H7 (cell line): ENCODE data around the gene AMBRA1. TPM values are rescaled to one million over a fixed set of nuclear protein-coding genes. Genes with fewer than 3 reads are reported as not detected.

Source experiments
- DNase-seq: peaks from one replicate; pipeline ENCODE4 v3.0.0; 2012
- H3K27me3 ChIP-seq: 2 replicates; pipeline ENCODE4 v1.6.0; 2011; ENCODE audit warnings: mild to moderate bottlenecking, low read length; ENCODE audit not compliant: control insufficient read depth, insufficient read depth
- H3K36me3 ChIP-seq: replicated peaks from 2 replicates; pipeline ENCODE4 v1.5.1; 2011; ENCODE audit warnings: low read length; ENCODE audit not compliant: control insufficient read depth, insufficient read depth
- H3K4me3 ChIP-seq: 2 replicates; pipeline ENCODE4 v1.5.1; 2011; ENCODE audit warnings: low read depth, mild to moderate bottlenecking, control low read depth, low read length, moderate library complexity; ENCODE audit not compliant: insufficient read depth
- total RNA-seq: library from RNA; depleted of rRNA; stranded (reverse); fragments of >200 nt; shearing (Covaris generic); gene quantifications from 2 replicates; pipeline ENCODE4 v1.2.3, GENCODE V29; 2014

Gene AMBRA1
- total RNA-seq, 1 experiment from 2014 or later: 42.5 TPM

DNA sequence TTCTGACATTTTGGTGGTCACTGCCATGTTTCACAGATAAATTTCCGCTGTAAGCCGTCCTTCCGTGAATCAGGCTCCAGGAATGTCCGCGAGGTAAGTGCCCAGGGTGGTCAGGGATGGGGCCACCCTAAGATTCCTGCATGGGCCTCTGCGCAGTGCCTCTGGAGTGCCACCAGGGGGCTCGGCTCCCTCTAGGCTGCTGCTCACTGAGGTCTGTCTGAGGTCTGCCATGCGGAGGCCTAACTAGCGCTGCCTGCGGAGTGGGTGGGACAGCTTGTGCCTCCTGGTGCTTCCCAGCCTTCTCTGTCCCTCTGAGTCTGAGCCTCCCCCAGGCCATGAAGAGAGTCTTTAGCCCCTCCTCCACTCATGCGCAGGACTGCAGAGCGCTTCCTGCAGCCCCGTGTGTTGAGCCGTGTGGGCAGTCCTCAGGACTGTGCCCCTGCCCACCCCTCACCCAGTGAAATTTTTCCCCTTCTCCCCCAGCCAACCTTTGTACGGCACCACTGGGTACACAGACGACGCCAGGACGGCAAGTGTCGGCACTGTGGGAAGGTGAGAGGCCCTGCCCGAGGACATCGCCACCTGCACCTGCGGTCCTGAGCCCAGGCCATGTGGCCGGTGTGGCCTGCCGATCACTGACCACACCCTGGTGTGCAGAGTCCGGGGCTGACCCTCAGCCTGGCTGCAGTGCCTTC, 224.2 kb downstream of the AMBRA1 start:
- no peak overlapping the region for H3K4me3 ChIP-seq
- peaks cover 22% of the 10 kb centered on the region for H3K36me3 ChIP-seq
- no peaks in the 10 kb centered on the region for H3K27me3 ChIP-seq
- DNase-seq: peak; percentile 94

DNA sequence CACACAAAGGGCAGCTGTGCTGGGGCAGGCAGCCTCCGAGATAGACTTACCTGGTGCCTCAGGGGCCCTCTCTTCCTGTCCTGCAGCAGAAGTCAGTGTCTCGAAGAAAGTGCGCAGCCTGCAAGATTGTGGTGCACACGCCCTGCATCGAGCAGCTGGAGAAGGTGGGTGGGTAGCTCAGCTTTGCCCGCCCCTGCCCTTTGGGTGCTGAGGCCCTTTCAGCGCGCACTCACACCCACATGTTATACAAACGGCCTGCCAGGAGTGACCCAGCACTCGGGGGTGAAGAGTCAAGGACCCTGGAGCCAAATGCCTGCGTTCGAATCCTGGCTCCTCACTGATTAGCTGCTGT, 225.9 kb downstream of the AMBRA1 start:
- Histone ChIP-seq H3K36me3 (peaks cover 20% of the 10 kb centered on the region), H3K27me3 (no peaks in the 10 kb centered on the region), H3K4me3 (no peak overlapping the region)
- DNase-seq: no peak

DNA sequence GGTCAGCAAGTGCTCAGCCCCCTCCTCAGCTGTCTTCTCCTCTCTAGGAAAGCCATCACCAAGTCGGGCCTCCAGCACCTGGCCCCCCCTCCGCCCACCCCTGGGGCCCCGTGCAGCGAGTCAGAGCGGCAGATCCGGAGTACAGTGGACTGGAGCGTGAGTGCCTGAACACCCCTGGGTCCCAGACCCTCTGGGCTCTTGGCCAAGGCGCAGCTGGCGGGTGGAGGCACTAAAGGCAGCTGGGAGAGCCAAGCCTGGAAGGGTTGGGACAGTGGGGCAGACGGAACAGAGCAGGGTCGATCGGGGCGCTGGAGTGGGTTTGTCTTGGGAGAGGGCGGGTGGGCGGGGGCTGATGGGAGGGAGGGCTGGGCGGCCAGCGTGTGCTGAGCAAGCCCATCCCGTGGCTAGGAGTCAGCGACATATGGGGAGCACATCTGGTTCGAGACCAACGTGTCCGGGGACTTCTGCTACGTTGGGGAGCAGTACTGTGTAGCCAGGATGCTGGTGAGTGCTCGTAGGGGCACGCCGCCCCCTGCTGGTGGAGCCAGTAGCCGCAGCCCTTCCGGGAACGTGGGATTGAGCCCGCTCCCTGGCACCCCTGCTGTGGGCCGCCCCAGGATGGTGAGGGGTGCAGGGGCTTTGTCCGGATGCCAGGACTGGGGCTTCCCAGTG, 226.4 kb downstream of the AMBRA1 start:
- Histone ChIP-seq H3K27me3 (no peaks in the 10 kb centered on the region), H3K36me3 (peaks cover 18% of the 10 kb centered on the region), H3K4me3 (no peak overlapping the region)
- DNase-seq: peak; percentile 95

DNA sequence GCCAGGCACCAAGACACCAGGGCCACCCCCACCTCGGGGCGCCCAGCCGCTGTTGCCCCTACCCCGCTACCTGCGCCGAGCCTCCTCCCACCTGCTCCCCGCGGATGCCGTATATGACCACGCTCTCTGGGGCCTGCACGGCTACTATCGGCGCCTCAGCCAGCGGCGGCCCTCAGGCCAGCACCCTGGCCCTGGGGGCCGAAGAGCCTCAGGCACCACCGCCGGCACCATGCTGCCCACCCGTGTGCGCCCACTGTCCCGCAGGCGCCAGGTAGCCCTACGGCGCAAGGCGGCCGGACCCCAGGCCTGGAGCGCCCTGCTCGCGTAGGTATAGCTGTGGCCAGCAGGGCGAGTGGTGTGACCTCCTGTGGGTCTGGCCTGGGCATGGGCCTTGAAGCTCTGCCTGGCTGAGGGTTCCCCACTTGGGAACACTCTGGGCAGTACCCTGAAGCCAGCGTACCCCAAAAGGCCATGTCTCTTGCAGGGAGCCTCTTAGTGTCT, 227.1 kb downstream of the AMBRA1 start:
- Histone ChIP-seq H3K27me3 (no peaks in the 10 kb centered on the region), H3K4me3 (no peak overlapping the region), H3K36me3 (peaks cover 17% of the 10 kb centered on the region)
- DNase-seq: no peak

DNA sequence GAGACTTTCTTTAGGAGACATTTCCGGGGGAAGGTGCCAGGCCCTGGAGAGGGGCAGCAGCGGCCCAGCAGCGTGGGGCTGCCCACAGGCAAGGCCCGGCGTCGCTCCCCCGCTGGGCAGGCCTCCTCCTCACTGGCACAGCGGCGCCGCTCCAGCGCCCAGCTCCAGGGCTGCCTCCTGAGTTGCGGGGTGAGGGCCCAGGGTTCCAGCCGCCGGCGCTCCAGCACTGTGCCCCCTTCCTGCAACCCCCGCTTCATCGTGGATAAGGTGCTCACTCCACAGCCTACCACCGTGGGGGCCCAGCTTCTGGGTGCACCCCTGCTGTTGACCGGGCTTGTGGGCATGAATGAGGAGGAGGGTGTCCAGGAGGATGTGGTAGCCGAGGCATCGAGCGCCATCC, 227.6 kb downstream of the AMBRA1 start:
- H3K27me3 ChIP-seq: no peaks in the 10 kb centered on the region
- H3K36me3 ChIP-seq: peaks cover 16% of the 10 kb centered on the region
- DNase-seq: no peak
- H3K4me3 ChIP-seq: no peak overlapping the region

DNA sequence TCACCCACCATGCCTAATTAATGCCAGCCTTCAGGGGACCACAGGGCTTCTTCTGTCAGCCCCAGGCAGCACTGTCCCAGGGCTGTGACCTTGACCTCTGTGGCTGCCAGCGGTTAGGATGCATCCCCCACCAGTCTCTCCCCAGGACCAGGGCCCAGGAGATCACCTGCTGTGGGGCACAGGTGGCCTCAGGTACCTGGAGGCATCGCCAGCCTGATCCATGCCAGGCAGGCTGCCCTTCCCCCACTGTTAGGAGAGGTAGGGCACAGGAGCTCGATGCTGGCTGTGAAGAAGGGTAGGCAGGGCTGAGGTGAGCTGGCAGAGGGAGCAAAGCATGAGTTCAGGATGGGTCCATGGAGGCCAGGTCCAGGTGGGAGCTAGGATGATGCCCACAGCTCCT, 229.0 kb downstream of the AMBRA1 start:
- Histone ChIP-seq H3K27me3 (no peaks in the 10 kb centered on the region), H3K4me3 (no peak overlapping the region), H3K36me3 (peaks cover 9% of the 10 kb centered on the region)
- DNase-seq: no peak

DNA sequence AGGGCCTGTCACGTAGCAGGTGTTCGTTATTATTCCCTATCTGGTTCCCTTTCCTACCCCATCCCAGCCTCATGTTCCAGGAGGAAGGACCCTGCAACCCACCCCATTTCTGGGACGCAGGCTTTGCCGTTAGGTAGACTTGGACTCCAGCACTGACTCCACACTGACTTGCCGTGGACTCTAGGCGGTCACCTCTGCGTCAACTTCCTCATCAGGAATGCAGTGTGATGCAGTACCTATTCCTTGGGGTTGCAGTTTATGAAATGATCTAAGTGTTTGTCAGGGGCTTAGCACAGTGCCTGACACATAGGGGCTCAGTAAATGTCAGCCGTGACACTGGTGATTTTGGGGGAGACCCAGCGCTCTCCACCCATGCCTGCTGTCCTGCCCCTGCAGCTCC, 229.8 kb downstream of the AMBRA1 start:
- no peak for DNase-seq
- no peaks in the 10 kb centered on the region for H3K27me3 ChIP-seq
- H3K4me3 ChIP-seq: no peak overlapping the region
- H3K36me3 ChIP-seq: peaks cover 9% of the 10 kb centered on the region

DNA sequence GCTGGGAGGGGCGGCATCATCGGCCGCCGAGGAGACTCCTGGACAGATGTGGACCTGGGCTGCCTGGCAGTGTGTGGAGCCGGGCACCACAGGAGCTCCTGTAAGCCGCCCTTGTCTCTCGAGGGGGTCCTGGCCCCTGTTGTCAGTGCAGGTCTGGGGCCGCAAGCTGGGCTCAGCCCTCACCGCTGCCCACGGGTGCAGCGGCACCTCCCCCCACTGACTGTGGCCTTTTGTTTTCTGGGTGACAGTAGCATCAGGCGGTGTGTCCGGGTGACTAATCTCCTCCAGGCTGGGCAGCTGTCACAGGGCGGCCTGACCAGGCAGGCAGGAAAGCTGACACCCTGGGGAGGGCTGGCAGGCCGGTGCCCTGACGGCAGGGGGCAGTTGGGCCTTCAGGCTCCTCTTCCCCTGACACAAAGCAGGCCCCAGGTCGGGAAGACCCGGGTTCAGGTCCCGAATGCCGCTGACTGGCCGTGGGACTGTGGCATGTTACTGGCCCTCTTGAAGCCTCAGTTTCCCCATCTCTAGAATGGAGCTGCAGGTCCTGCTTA, 230.3 kb downstream of the AMBRA1 start:
- Histone ChIP-seq H3K27me3 (no peaks in the 10 kb centered on the region), H3K4me3 (no peak overlapping the region), H3K36me3 (peaks cover 7% of the 10 kb centered on the region)
- DNase-seq: no peak

DNA sequence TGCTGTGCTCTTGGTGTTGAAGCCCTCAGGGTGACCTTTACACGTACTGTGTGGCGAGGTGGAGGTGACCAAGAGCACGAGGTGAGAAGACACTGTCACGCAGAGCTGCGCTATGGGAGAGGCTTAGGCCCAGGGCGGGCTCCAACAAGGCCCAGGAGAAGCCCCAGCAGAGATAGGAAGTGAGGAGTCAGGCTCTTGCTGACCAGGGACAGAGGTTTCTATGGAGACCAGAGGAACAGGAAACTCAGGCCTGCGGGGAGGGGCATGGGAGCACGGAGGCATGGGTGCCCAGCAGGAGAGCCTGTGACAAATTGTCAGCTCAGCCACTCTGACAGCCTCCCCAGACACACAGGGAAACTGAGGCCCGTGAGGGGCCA, 230.8 kb downstream of the AMBRA1 start:
- Histone ChIP-seq H3K4me3 (no peak overlapping the region), H3K27me3 (no peaks in the 10 kb centered on the region), H3K36me3 (peaks cover 3% of the 10 kb centered on the region)
- no peak for DNase-seq

DNA sequence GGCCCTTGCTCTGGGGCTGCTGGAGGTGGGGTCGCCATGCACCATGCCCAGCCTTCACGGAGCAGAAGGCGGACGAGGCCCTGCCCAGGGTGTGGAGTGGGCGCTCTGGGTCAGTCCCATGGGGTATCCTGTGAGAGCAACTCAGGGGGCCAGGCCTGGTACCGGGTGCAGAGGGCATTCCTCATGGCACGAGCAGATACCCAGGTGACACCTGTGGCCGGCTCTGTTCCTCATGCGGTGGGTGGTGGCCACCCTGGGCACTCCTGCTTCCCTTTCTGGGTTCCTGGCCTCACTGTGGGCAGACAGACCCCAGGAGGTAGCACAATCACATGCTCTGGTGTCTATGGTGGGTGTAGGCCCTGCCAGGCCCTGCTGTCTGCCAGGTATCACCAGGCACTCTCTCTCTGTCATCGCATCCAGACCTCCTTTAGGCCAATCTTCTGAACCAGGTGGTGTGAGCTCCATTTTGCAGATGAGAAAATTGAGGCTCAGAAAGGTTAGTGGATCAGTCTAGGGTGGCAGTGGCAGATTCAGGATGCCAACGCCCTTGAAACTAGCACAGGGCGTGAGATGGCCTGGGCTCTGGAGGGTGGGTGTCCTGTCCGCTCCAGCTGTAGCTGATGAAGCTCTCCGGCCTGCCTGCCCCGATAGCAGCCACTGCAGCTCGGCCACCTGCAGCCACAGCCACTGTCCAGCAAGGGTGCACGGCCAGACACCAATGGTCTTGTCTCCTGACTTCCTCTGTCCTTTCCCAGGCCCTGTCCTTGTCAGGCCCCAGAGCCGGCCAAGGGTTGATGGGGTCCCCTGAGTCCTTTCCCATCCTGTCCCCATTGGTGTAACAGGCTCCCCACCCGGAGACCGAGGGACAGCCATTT, 231.4 kb downstream of the AMBRA1 start:
- H3K27me3 ChIP-seq: no peaks in the 10 kb centered on the region
- H3K4me3 ChIP-seq: no peak overlapping the region
- no peaks in the 10 kb centered on the region; the same call in none of the 2 replicates for H3K36me3 ChIP-seq
- no peak for DNase-seq

DNA sequence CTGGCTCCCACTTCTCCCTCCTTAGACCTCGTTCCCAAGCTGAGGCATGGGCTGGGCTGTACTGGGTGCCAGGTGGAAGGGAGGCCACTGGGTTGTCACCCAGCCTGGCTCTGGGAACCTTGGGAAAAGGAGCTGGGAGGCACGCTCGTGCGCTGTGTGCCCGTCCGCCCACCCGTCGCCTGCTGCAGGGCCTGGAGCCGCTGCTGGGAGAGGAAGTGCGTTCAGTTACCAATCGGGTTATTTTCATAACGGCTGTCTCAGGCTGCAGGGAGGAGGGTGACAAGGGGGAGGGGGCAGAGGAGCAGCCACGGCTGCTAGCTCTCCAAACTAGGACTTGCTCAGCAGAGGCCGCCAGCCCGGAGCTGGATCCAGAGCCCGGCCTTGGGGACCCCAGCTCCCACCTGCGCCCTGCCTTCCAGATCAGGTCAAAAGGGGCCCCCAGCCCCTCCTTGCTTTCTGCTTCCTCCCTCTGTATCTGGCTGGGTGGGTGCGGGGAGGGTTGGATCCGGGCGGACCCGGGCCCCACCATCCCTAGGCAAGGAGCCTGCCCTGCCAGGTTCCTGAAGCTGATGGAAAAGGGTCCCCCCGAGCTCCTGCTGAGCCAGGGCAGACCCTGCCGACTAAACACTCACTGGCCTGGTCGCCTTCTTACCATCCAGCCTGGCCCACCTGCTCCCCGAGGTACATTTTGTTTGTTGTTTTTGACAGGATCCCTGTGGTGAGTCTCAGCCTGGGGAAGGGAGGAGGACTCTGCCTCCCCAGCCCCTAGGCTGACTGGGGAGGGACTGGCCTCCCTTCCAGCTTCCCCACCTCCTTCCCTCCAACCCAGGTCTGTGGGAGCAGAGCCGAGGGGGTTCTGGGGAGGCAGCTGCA, 232.3 kb downstream of the AMBRA1 start:
- Histone ChIP-seq H3K4me3 (no peak overlapping the region), H3K27me3 (no peaks in the 10 kb centered on the region), H3K36me3 (no peaks in the 10 kb centered on the region; the same call in none of the 2 replicates)
- DNase-seq: peak; percentile 83

DNA sequence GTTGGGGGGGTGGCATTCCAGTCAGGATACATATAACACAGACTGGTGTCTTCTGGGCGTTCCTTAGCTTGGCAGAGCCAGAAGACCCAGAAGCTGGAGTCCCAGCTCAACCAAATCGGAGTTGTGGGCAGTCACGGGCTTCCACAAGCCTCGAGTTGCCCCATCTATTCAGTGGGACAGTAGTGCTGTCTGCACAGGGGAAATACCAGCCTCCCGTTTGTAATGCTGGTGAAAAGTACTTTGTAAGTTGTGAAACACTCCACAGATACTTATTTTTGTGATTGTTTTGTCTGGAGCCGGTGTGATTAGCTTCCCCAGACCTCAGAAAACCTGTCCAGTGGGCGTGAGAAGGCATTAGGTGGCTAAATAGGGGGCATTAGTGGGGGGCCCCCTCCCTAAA, 232.9 kb downstream of the AMBRA1 start:
- no peak for DNase-seq
- no peak overlapping the region for H3K4me3 ChIP-seq
- no peaks in the 10 kb centered on the region for H3K27me3 ChIP-seq
- H3K36me3 ChIP-seq: no peaks in the 10 kb centered on the region; the same call in none of the 2 replicates

DNA sequence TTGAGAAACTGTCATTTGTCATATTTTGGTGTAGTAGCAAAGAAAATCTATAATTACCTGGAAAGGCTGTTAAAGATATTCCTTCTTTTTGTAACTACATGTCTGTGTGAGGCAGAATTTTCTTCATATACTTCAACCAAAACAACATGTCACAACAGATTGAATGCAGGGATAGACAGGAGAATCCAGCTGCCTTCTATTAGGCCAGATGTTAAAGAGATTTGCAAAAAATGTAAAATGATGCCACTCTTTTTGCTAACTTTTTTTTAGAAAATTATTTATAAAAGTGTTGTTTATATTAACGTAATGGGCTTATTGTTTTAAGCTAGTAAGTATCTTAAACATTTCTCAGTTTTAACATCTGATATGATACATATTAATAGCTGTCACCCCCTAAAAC, 233.9 kb downstream of the AMBRA1 start:
- no peaks in the 10 kb centered on the region for H3K27me3 ChIP-seq
- no peak for DNase-seq
- no peaks in the 10 kb centered on the region; the same call in none of the 2 replicates for H3K36me3 ChIP-seq

DNA sequence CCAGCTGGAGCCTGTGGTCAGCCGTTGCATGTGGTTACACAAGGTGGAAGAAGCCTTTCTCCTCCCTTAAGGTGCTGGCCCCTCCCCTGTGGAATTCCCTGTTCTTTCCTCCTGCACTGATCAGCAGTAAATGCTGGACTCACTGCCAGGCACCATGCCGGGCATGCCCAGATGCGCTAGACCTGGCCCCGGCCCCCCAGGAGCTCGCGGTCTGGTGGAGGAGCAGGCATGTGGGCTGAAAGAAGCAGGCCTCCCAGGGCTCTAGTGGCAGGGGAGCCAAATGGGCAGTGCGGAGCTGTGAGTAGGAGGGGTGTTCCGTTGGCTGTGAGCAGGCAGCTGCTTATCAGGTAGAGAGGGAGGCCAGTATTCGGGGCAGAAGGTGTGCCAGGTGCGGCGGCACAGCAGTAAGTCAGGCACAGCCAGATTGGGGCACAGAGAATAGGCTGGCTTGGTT, 236.3 kb downstream of the AMBRA1 start:
- Histone ChIP-seq H3K36me3 (no peaks in the 10 kb centered on the region; the same call in 1 of the 2 replicates), H3K4me3 (no peak overlapping the region), H3K27me3 (no peaks in the 10 kb centered on the region)
- DNase-seq: no peak

More for the DNA sequence above, 233.9 kb downstream of the AMBRA1 start:
- no peak overlapping the region for H3K4me3 ChIP-seq
